ENCODE data around the gene SOCS1.
"Not testable (repeated sequence)": the region's sequence is repeated elsewhere in the genome, so short reads cannot be mapped to it uniquely, and the experiment has no call there.

Gene SOCS1

DNA sequence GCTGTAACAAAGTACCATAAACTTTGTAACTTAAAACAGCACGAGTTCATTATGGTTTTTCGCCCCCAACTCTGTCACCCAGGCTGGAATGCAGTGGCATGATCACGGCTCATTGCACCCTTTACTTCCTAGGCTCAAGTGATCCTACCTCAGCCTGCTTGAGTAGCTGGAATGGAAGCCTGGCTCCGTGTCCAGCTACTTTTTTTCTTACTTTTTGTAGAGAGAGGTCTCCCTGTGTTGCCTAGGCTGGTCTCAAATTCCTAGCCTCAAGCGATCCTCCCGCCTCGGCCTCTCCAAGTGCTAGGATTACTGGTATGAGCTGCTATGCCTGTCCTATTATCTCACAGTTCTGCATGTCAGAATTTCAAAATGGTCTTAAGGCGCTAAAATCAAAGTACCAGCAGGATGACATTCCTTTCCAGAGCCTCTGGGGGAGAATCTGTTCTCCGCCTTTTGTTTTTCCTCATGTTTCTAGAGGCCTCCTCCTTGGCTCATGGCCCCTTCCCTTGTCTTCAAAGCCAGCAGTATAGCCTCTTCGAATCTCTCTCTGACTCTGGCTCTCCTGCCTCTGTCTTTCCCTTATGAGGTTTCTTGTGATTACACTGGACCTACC lies 35.2 kb upstream of the SOCS1 start:
- Histone ChIP-seq H3K4me3 (ENCODE audit: low read length) (no peak overlapping the region), H4K20me1 (ENCODE audit: control insufficient read depth, insufficient read depth, low read depth, low read length) (no peaks in the 10 kb centered on the region), H3K4me1 (ENCODE audit: control insufficient read depth, low read length) (peaks cover 86% of the 10 kb centered on the region), H3K79me2 (ENCODE audit: control insufficient read depth, low read length) (no peaks in the 10 kb centered on the region), H3K36me3 (ENCODE audit: control insufficient read depth, low read length) (no peaks in the 10 kb centered on the region; the same call in 1 of the 2 replicates), H3K27me3 (ENCODE audit: control insufficient read depth, low read length) (no peaks in the 10 kb centered on the region), H3F3A (ENCODE audit: control insufficient read depth, insufficient read depth) (peaks cover 16% of the 10 kb centered on the region), H3K9me3 (ENCODE audit: control insufficient read depth, insufficient read depth, low read length) (no peaks in the 10 kb centered on the region), H3K4me2 (ENCODE audit: low read length) (no peak overlapping the region), H3K9me2 (replicated peaks; ENCODE audit: control insufficient read depth, low read length) (no peaks in the 10 kb centered on the region), H3K27ac (ENCODE audit: low read depth, low read length) (no peak overlapping the region)
- no peak for TF ChIP-seq EZH2phosphoT487 (IDR thresholded peaks at IDR 0.05; ENCODE audit: borderline replicate concordance, low read length)
- TF ChIP-seq, protein P1, sequence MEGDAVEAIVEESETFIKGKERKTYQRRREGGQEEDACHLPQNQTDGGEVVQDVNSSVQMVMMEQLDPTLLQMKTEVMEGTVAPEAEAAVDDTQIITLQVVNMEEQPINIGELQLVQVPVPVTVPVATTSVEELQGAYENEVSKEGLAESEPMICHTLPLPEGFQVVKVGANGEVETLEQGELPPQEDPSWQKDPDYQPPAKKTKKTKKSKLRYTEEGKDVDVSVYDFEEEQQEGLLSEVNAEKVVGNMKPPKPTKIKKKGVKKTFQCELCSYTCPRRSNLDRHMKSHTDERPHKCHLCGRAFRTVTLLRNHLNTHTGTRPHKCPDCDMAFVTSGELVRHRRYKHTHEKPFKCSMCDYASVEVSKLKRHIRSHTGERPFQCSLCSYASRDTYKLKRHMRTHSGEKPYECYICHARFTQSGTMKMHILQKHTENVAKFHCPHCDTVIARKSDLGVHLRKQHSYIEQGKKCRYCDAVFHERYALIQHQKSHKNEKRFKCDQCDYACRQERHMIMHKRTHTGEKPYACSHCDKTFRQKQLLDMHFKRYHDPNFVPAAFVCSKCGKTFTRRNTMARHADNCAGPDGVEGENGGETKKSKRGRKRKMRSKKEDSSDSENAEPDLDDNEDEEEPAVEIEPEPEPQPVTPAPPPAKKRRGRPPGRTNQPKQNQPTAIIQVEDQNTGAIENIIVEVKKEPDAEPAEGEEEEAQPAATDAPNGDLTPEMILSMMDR (IDR thresholded peaks at IDR 0.05; ENCODE audit: low read depth, low read length, poor library complexity, severe bottlenecking): no peak

DNA sequence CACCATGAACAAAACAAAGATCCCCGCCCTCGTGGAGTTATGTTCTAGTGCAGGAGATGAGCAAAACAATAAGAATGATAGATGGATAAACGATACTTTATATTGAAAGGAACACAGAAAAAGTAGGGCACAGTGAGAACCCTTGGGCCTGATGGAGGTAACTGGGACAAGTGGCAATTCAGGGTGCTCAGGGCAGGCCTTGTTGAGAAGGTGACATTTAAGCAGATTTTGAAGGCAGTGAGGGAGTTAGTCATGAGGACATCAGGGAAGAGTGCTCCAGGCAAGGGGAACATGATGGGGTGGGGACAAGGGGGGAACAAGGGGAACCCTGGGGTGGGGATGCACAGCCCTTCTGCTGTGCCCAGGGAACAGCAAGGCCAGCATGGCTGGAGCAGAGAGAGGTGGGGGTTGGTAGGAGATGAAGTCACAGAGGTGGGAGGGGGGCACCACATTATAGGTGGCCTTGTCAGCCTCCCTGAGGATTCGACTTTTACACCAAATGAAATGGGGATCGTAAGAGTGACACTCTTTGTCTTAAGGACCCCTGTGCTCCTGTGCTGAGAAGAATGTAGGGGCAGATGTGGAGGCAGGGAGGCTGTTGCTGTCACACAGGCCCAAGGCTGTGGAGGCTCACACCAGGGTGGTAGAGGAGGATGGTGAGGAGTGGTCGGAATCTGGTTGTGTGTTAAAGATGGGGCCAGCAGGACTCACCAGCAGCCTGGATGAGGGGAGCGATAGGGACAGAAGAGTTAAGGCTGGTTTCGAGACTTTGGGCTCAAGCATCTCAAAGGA lies 34.3 kb upstream of the SOCS1 start:
- H3K4me1 ChIP-seq (ENCODE audit: control insufficient read depth, low read length): peaks cover 86% of the 10 kb centered on the region
- no peaks in the 10 kb centered on the region for H3K9me2 ChIP-seq (replicated peaks; ENCODE audit: control insufficient read depth, low read length)
- H4K20me1 ChIP-seq (ENCODE audit: control insufficient read depth, insufficient read depth, low read depth, low read length): no peaks in the 10 kb centered on the region
- peaks cover 12% of the 10 kb centered on the region for H3F3A ChIP-seq (ENCODE audit: control insufficient read depth, insufficient read depth)
- TF ChIP-seq EZH2phosphoT487 (IDR thresholded peaks at IDR 0.05; ENCODE audit: borderline replicate concordance, low read length): no peak
- TF ChIP-seq, protein P1 (IDR thresholded peaks at IDR 0.05; ENCODE audit: low read depth, low read length, poor library complexity, severe bottlenecking): no peak
- no peaks in the 10 kb centered on the region for H3K9me3 ChIP-seq (ENCODE audit: control insufficient read depth, insufficient read depth, low read length)
- no peaks in the 10 kb centered on the region for H3K27me3 ChIP-seq (ENCODE audit: control insufficient read depth, low read length)
- H3K27ac ChIP-seq (ENCODE audit: low read depth, low read length): no peak overlapping the region
- no peaks in the 10 kb centered on the region for H3K36me3 ChIP-seq (ENCODE audit: control insufficient read depth, low read length)
- H3K4me3 ChIP-seq (ENCODE audit: low read length): no peak overlapping the region
- no peaks in the 10 kb centered on the region for H3K79me2 ChIP-seq (ENCODE audit: control insufficient read depth, low read length)
- no peak overlapping the region for H3K4me2 ChIP-seq (ENCODE audit: low read length)

DNA sequence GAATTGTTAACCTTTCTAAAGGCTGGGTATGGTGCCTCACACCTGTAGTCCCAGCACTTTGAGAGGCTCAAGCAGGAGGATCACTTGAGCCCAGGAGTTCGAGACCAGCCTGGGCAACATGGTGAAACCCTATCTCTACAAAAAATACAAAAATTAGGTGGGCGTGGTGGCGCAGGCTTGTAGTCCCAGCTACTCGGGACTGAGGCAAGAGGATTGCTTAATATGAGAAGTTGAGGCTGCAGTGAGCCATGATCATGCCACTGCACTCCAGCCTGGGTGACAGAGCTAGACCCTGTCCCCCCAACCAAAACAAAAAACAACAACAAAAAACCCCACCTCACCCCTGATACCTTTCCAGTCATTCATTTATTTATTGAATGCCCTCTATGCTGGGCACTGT lies 33.7 kb upstream of the SOCS1 start:
- H3K27ac ChIP-seq (ENCODE audit: low read depth, low read length); H3K36me3 ChIP-seq (ENCODE audit: control insufficient read depth, low read length); H3K27me3 ChIP-seq (ENCODE audit: control insufficient read depth, low read length); H3K4me3 ChIP-seq (ENCODE audit: low read length); H3F3A ChIP-seq (ENCODE audit: control insufficient read depth, insufficient read depth); H3K79me2 ChIP-seq (ENCODE audit: control insufficient read depth, low read length); H3K9me2 ChIP-seq (replicated peaks; ENCODE audit: control insufficient read depth, low read length); H4K20me1 ChIP-seq (ENCODE audit: control insufficient read depth, insufficient read depth, low read depth, low read length); H3K9me3 ChIP-seq (ENCODE audit: control insufficient read depth, insufficient read depth, low read length); H3K4me2 ChIP-seq (ENCODE audit: low read length): not testable (repeated sequence)
- peaks cover 86% of the 10 kb centered on the region for H3K4me1 ChIP-seq (ENCODE audit: control insufficient read depth, low read length)

DNA sequence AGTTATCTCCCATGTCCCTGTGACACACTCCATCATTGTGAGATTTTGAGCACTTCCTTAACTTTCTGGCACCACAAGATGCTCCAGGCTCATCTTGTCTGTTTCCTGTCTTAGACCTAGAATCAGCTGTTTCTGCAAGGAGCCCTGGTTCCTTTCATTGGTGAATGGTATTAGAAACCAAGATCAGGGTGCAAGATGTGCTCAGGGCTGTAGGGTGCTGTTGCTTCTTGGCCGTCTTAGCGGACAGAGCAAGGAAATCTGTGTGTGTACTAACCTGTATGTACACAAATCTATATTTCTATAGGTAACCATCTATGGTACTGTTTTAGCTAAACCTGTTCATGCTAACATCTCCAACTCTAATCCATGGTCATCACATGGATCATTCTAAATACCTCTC lies 33.2 kb upstream of the SOCS1 start:
- TF ChIP-seq EZH2phosphoT487 (IDR thresholded peaks at IDR 0.05; ENCODE audit: borderline replicate concordance, low read length): no peak
- TF ChIP-seq, protein P1 (IDR thresholded peaks at IDR 0.05; ENCODE audit: low read depth, low read length, poor library complexity, severe bottlenecking): no peak
- Histone ChIP-seq H3K4me2 (ENCODE audit: low read length) (no peak overlapping the region), H3F3A (ENCODE audit: control insufficient read depth, insufficient read depth) (peaks cover 7% of the 10 kb centered on the region), H4K20me1 (ENCODE audit: control insufficient read depth, insufficient read depth, low read depth, low read length) (no peaks in the 10 kb centered on the region), H3K4me1 (ENCODE audit: control insufficient read depth, low read length) (peaks cover 83% of the 10 kb centered on the region), H3K4me3 (ENCODE audit: low read length) (no peak overlapping the region), H3K9me3 (ENCODE audit: control insufficient read depth, insufficient read depth, low read length) (no peaks in the 10 kb centered on the region), H3K36me3 (ENCODE audit: control insufficient read depth, low read length) (no peaks in the 10 kb centered on the region), H3K9me2 (replicated peaks; ENCODE audit: control insufficient read depth, low read length) (no peaks in the 10 kb centered on the region), H3K27me3 (ENCODE audit: control insufficient read depth, low read length) (no peaks in the 10 kb centered on the region), H3K79me2 (ENCODE audit: control insufficient read depth, low read length) (no peaks in the 10 kb centered on the region), H3K27ac (ENCODE audit: low read depth, low read length) (no peak overlapping the region)
